Measurements from ENCODE around the gene ZNF32.
A peak's percentile ranks its signal among the peaks of the same experiment; 100 is the strongest.

The ZNF32 gene, protein sequence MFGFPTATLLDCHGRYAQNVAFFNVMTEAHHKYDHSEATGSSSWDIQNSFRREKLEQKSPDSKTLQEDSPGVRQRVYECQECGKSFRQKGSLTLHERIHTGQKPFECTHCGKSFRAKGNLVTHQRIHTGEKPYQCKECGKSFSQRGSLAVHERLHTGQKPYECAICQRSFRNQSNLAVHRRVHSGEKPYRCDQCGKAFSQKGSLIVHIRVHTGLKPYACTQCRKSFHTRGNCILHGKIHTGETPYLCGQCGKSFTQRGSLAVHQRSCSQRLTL

GRCh38 chr10:43648398-43649184, at the start of gene ZNF32:
ZNF32 (minus strand) TSS chr10:43648881; CDS start chr10:43646133, 2,748 bp downstream.
- peak; percentile 81 for DNase-seq

DNA sequence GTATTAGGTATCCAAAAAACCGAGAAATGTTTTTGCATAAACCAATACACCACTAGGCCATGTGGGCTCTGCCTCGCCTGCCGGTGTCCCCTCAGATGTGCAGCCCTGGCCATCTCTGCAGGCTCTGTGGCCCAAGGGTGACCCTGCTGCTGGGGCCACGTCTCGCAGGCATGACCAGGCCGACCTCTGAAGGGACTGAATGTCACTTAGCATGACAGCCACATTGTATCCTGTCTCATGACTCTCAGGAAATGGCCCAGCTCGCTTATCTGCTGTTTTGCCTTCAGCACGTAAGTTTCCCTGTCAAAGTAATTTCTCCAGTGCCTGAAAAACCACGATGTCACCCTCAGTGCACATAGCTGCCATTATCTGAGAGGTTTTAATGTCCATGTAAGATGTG, 49.5 kb upstream of the ZNF32 start:
- no peak for DNase-seq

DNA sequence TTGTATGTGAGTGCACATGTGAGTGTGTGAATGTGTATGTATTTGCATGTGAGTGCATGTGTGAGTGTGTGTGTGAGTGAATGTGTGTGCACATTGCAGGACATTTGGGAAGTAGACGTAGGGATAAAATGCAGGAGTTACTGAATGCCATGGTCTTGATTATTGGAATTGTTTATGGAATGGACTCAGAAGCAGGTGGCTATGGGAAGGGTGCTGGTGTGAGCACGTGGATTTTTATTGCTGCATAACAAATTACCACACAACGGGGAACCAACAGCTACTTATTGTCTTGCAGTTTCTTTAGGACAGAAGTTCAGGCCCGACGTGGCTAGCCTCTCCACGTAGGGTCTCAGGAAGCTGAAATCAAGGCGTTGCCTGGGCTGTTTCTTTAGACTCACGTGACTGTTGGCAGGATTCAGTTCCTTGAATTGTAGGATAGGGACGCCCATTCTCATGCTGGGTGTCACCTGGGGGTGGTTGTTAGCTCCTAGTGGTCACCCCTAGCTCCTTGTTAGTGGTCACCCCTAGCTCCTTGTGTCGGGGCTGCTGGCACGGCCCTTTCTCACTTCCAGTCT, 48.3 kb upstream of the ZNF32 start:
- DNase-seq, result no peak

- no peak for DNase-seq
These were observed 47.0 kb upstream of the ZNF32 start for GRCh38 chr10:43695730-43696129.

DNA sequence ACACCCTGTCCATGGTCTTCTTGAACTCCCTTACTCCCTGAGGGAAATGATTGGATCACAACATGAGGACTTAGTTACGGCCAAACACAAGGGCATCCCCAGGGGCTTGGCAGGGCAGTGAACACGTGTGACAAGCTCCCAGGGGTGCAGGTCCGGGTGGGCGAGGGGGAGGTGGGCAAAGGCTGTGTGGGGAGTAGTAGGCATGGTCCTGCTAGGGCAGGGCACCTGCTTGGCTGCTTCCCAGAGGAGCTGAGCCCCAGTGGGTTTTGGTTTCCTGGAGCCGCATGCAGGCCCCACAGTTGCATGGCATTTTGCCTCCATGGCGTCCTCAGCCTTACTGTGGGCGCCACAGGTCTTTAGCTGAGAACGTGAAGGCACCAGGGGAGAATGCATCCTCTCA, 46.6 kb upstream of the ZNF32 start:
- DNase-seq, result no peak

DNA sequence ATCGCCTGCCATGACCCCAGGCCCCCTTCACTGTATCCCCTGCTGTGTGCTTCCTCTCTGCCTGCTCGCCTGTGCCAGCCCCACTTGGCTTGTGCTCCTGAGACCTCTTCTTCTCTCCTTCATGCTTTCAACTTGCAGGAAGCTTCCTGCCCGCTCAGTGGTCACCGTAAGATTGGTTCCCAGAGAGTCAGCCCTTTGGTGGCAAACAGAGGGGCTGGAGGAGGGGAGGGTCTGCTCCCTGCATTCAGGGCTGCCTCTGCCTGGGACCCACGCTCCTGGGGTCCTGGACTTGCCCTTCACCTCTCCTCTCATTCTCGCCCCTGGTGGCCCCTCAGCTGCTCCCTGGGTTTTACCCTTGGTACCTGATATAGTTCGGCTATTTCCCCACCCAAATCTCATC, 45.8 kb upstream of the ZNF32 start:
- no peak for DNase-seq

GRCh38 chr10:43693602-43694001, 44.9 kb upstream of the ZNF32 start:
- no peak for DNase-seq

DNA sequence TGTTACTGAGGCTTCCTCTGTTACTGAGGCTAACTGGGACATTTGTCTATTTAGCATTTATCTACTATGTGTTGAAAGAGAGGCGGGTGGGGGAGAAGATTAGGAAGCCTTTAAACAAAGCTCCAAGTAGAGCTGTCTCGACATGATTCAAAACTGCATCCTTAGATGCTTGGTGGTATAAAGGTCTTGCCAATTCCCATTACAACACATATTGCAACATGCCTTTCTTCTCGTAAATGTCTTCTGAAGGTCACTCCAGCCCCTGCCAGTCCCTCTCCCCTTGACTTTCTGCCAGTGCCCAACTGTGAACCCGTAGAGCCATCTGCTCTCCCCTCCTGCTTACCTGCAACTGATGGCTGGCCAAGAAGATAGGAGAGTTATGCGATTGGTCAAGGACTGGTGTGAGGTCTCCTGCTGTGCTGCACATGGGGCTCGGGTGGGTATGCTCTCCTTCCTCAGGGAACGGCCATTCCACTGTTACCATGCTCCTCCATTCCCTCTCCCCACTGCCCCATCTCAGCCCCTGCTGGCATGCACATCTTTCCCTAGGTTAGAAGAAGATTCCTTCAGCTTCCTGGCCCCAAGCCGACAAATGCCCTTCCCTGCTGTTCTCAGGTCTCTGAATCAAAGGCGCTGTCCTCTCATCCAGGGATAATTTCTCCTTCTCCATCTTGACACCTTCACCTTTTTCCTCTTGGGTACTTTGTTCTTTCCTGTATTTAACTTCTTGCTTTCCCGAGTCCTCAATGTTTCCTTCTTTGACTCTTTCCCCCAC, 43.6 kb upstream of the ZNF32 start:
- DNase-seq, result no peak

GRCh38 chr10:43691485-43691884, 42.8 kb upstream of the ZNF32 start:
- DNase-seq, result no peak

- peak; percentile 91 for DNase-seq
These were observed 41.5 kb upstream of the ZNF32 start for GRCh38 chr10:43689955-43690771.

GRCh38 chr10:43689618-43689954, 40.9 kb upstream of the ZNF32 start:
- peak; percentile 58 for DNase-seq

GRCh38 chr10:43689007-43689491, 40.4 kb upstream of the ZNF32 start:
- DNase-seq, result no peak

- DNase-seq, result no peak
These were observed 39.7 kb upstream of the ZNF32 start for GRCh38 chr10:43688348-43688892.

GRCh38 chr10:43687373-43687772, 38.7 kb upstream of the ZNF32 start:
- no peak for DNase-seq

DNA sequence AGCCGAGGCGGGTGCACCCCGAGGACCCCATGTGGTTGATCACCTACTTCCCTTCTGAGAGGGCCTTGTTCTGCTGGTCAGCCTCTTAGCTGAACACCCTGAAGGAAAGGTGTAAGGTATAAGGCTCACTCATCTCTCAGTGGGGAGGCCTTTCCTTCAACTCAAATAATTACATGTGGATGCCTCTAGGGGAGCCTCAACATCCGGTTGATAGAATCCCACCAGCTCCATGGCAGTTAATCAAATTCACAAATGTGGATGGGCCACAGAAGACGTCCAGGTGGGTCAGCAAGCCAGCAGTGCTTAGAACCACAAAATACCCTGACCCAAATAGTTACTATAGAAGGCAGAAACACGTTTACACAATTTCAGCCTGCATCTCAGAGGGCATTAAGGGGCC, 37.7 kb upstream of the ZNF32 start:
- DNase-seq, result no peak

- DNase-seq, result no peak
These were observed 37.1 kb upstream of the ZNF32 start for GRCh38 chr10:43685744-43686143.

- DNase-seq, result no peak
These were observed 35.5 kb upstream of the ZNF32 start for GRCh38 chr10:43684292-43684559.

GRCh38 chr10:43683451-43684291, 35.0 kb upstream of the ZNF32 start:
- no peak for DNase-seq

DNA sequence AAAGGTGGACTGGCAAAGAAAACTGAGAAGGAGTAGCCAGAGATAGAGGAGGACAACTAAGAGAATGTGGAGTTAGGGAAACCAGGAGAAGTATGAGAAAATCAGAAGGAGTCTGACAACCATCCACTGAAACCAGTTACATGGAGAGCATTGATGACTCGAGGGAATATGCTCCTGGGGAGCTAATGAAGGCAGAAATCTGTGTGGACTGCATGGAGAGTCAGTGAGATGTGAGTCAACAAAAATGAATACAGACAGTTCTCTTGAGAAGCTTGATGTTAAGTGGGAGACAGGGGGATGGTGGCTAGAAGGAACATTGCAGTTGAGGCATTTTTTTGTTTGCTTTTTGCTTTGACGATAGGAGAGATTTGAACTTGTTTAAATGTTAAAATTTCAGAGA, 34.3 kb upstream of the ZNF32 start:
- DNase-seq, result no peak

GRCh38 chr10:43681721-43682120, 33.0 kb upstream of the ZNF32 start:
- no peak for DNase-seq

DNA sequence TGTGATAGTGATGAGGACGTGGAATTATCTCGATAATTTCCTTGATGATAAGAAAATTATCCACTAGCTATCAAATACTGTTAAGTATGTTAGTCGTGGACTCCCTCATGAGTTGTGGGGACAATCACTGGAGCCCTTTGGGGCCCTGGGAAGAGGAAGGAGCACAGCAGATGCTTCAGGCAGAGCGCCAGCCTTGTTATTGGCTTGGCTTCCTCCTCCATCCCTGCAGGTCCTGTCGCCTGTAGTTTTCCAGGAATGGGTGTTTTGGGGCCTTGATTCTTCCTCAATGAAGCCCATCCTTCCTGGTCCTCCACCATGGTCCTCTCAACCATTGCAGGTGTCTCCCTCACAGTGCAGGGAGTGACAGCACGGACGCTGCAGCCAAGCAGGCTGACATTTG, 32.5 kb upstream of the ZNF32 start:
- no peak for DNase-seq

Data from activated CD4-positive, CD25-positive, alpha-beta regulatory T cell treated with anti-CD3 and anti-CD28 coated beads, Interleukin-2, amount 50 U/mL, for 72 hours (primary cell).